HG02870 (cell line): ENCODE measurements around the gene SH3BP2.

Experiments
- ATAC-seq: cut with Tn5 transposase; IDR thresholded peaks from one replicate; pipeline ENCODE4 v1.9.1; 2021; ENCODE audit warnings: mild to moderate bottlenecking, moderate library complexity; ENCODE audit not compliant: unreplicated experiment

Gene SH3BP2

GRCh38 chr4:2868877-2869487 is 76.1 kb downstream of the SH3BP2 start:
- ATAC-seq: no peak

GRCh38 chr4:2869659-2870058 is 76.8 kb downstream of the SH3BP2 start:
- no peak for ATAC-seq

GRCh38 chr4:2870082-2870481 is 77.2 kb downstream of the SH3BP2 start:
- ATAC-seq: no peak

- no peak for ATAC-seq
Measured at GRCh38 chr4:2871466-2871865, 78.6 kb downstream of the SH3BP2 start.

- ATAC-seq: no peak
Measured at GRCh38 chr4:2871911-2872310, 79.0 kb downstream of the SH3BP2 start.

- ATAC-seq: no peak
Measured at GRCh38 chr4:2873329-2873728, 80.4 kb downstream of the SH3BP2 start.

- no peak for ATAC-seq
Measured at GRCh38 chr4:2874861-2875260, 82.0 kb downstream of the SH3BP2 start.

- no peak for ATAC-seq
Measured at GRCh38 chr4:2875556-2875955, 82.7 kb downstream of the SH3BP2 start.

GRCh38 chr4:2878346-2878745 is 85.5 kb downstream of the SH3BP2 start:
- ATAC-seq: no peak

- ATAC-seq: no peak
Measured at GRCh38 chr4:2879026-2879425, 86.1 kb downstream of the SH3BP2 start.

GRCh38 chr4:2881431-2881830 is 88.5 kb downstream of the SH3BP2 start:
- no peak for ATAC-seq

- ATAC-seq: no peak
Measured at GRCh38 chr4:2882341-2882740, 89.5 kb downstream of the SH3BP2 start.

- no peak for ATAC-seq
Measured at GRCh38 chr4:2886161-2886560, 93.3 kb downstream of the SH3BP2 start.

- no peak for ATAC-seq
Measured at GRCh38 chr4:2886622-2887021, 93.7 kb downstream of the SH3BP2 start.

GRCh38 chr4:2887343-2887742 is 94.5 kb downstream of the SH3BP2 start:
- no peak for ATAC-seq

GRCh38 chr4:2888886-2889285 is 96.0 kb downstream of the SH3BP2 start:
- ATAC-seq: no peak
